Measurements from ENCODE around the gene AP4B1.
A peak's percentile ranks its signal among the peaks of the same experiment; 100 is the strongest.

AP4B1 gene

GRCh38 chr1:113905435-113905861 is 849 bp upstream of the AP4B1 start:
- peak overlapping the region; percentile 98 for H3K4me3 ChIP-seq (ENCODE audit: low read length)
- DNase-seq (ENCODE audit: low read depth): no peak
- TF ChIP-seq CTCF (conservative IDR thresholded peaks at IDR 0.05; ENCODE audit: low read depth, low read length): no peak

- peak overlapping the region; percentile 98 for H3K4me3 ChIP-seq (ENCODE audit: low read length)
- peak; percentile 13 for DNase-seq (ENCODE audit: low read depth)
- TF ChIP-seq CTCF (conservative IDR thresholded peaks at IDR 0.05; ENCODE audit: low read depth, low read length): no peak
Measured at GRCh38 chr1:113904293-113904673, 316 bp downstream of the AP4B1 start.

- peak overlapping the region; percentile 98 for H3K4me3 ChIP-seq (ENCODE audit: low read length)
- TF ChIP-seq CTCF (conservative IDR thresholded peaks at IDR 0.05; ENCODE audit: low read depth, low read length): no peak
- DNase-seq (ENCODE audit: low read depth): no peak
Measured at GRCh38 chr1:113903501-113904292, 902 bp downstream of the AP4B1 start.

- TF ChIP-seq CTCF (conservative IDR thresholded peaks at IDR 0.05; ENCODE audit: low read depth, low read length): no peak
- DNase-seq (ENCODE audit: low read depth): no peak
Measured at GRCh38 chr1:113901191-113901590, 3.4 kb downstream of the AP4B1 start.

GRCh38 chr1:113899111-113899510 is 5.5 kb downstream of the AP4B1 start:
- TF ChIP-seq CTCF (conservative IDR thresholded peaks at IDR 0.05; ENCODE audit: low read depth, low read length): no peak
- H3K4me3 ChIP-seq (ENCODE audit: low read length): no peak overlapping the region
- DNase-seq (ENCODE audit: low read depth): no peak

More at GRCh38 chr1:113901191-113901590, 3.4 kb downstream of the AP4B1 start:
- no peak overlapping the region for H3K4me3 ChIP-seq (ENCODE audit: low read length)

GRCh38 chr1:113898241-113898814 is 6.3 kb downstream of the AP4B1 start:
- no peak for TF ChIP-seq CTCF (conservative IDR thresholded peaks at IDR 0.05; ENCODE audit: low read depth, low read length)
- DNase-seq (ENCODE audit: low read depth): no peak
- H3K4me3 ChIP-seq (ENCODE audit: low read length): no peak overlapping the region

GRCh38 chr1:113895961-113896360 is 8.6 kb downstream of the AP4B1 start:
- TF ChIP-seq CTCF (conservative IDR thresholded peaks at IDR 0.05; ENCODE audit: low read depth, low read length): no peak
- no peak for DNase-seq (ENCODE audit: low read depth)
- H3K4me3 ChIP-seq (ENCODE audit: low read length): no peak overlapping the region
